PC-3 (cell line): ENCODE results near the gene CFH.

Experiments
- CTCF ChIP-seq: fragments of 300-600 bp; sonication (generic); conservative IDR thresholded peaks from 2 replicates; pipeline ENCODE4 v1.5.1; 2017; ENCODE audit warnings: antibody characterized with exemption, low read depth, mild to moderate bottlenecking, low read length
- EZH2 ChIP-seq: fragments of 300-600 bp; sonication (generic); IDR thresholded peaks from one replicate; pipeline ENCODE4 v1.6.1; 2017; ENCODE audit warnings: antibody characterized with exemption, mild to moderate bottlenecking, low read length; ENCODE audit not compliant: unreplicated experiment
- EZH2phosphoT487 ChIP-seq: fragments of 300-600 bp; sonication (generic); IDR thresholded peaks from 2 replicates; pipeline ENCODE4 v1.6.1; 2018; ENCODE audit warnings: mild to moderate bottlenecking, antibody characterized with exemption, low read length, borderline replicate concordance

GRCh38 chr1:196717868-196718267, 66.0 kb downstream of the CFH start:
- TF ChIP-seq CTCF (no peak), EZH2 (no peak), EZH2phosphoT487 (no peak)
